ENCODE results near the gene CKS1B. TPM values are rescaled to one million over a fixed set of nuclear protein-coding genes. Genes with fewer than 3 reads are reported as not detected.
A peak's percentile ranks its signal among the peaks of the same experiment; 100 is the strongest.

Gene CKS1B
- polyA plus RNA-seq, 2 of the 4 experiments (the other 2 are of a cell fraction): 356 to 725 TPM

DNA sequence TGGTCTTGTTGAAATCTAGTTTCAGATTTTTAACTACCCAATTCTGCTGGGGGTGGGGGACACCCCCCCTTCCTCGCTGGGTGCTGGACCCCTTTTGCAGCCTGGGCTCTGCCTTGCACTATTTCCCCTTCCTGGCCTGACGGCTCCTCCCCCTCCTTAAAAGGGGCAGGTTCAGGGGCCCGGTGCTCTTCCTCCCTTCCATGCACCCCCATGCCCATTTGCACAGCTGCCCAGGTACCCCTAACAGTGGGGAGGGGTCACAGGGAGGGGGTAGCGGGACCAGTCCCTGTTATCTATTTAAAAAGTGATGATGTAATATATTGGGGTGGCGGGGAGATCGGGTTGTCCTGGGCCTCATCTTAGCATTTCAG, 43.5 kb downstream of the CKS1B start:
- H3K4me3 ChIP-seq: peak overlapping the region; percentile 29
- H3K9me3 ChIP-seq: no peaks in the 10 kb centered on the region
- ChIA-PET CTCF (interaction anchor here (0.6 to 2.2 kb wide), 7 partner anchors 67 to 120 kb away, joined by 3 to 8 read pairs (median 3); no protein-coding TSS in a partner anchor), POLR2A (interaction anchor here (0.6 to 2.8 kb wide), 6 partner anchors 9 to 63 kb away, joined by 3 to 23 read pairs (median 12); partner anchors contain the start of genes CKS1B and SHC1)
- TF ChIP-seq, protein P1, sequence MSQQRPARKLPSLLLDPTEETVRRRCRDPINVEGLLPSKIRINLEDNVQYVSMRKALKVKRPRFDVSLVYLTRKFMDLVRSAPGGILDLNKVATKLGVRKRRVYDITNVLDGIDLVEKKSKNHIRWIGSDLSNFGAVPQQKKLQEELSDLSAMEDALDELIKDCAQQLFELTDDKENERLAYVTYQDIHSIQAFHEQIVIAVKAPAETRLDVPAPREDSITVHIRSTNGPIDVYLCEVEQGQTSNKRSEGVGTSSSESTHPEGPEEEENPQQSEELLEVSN (IDR thresholded peaks at IDR 0.05; ENCODE audit: borderline replicate concordance, low read depth): no peak
- TF ChIP-seq TFCP2L1 (CRISPR knock-in tag; IDR thresholded peaks at IDR 0.05) (no peak), KDM1A (IDR thresholded peaks at IDR 0.05; ENCODE audit: low read depth) (no peak), HEYL (CRISPR knock-in tag; IDR thresholded peaks at IDR 0.05) (no peak), EHF (CRISPR knock-in tag; IDR thresholded peaks at IDR 0.05) (no peak), CHD4 (IDR thresholded peaks at IDR 0.05; ENCODE audit: borderline replicate concordance) (no peak), POLR2AphosphoS2 (conservative IDR thresholded peaks at IDR 0.05; ENCODE audit: low read length) (no peak), ESRRA (IDR thresholded peaks at IDR 0.05; ENCODE audit: borderline replicate concordance, low read length) (no peak), RAD21 (conservative IDR thresholded peaks at IDR 0.05 in 1 of 2, IDR thresholded peaks at IDR 0.05 in 1 of 2) (no peak), ZFP36 (IDR thresholded peaks at IDR 0.05; ENCODE audit: borderline replicate concordance, partially characterized antibody) (no peak), EHMT2 (IDR thresholded peaks at IDR 0.05; ENCODE audit: low read depth) (no peak)
- TF ChIP-seq, protein P2, sequence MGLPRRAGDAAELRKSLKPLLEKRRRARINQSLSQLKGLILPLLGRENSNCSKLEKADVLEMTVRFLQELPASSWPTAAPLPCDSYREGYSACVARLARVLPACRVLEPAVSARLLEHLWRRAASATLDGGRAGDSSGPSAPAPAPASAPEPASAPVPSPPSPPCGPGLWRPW (IDR thresholded peaks at IDR 0.05): no peak
- TF ChIP-seq, protein P3, sequence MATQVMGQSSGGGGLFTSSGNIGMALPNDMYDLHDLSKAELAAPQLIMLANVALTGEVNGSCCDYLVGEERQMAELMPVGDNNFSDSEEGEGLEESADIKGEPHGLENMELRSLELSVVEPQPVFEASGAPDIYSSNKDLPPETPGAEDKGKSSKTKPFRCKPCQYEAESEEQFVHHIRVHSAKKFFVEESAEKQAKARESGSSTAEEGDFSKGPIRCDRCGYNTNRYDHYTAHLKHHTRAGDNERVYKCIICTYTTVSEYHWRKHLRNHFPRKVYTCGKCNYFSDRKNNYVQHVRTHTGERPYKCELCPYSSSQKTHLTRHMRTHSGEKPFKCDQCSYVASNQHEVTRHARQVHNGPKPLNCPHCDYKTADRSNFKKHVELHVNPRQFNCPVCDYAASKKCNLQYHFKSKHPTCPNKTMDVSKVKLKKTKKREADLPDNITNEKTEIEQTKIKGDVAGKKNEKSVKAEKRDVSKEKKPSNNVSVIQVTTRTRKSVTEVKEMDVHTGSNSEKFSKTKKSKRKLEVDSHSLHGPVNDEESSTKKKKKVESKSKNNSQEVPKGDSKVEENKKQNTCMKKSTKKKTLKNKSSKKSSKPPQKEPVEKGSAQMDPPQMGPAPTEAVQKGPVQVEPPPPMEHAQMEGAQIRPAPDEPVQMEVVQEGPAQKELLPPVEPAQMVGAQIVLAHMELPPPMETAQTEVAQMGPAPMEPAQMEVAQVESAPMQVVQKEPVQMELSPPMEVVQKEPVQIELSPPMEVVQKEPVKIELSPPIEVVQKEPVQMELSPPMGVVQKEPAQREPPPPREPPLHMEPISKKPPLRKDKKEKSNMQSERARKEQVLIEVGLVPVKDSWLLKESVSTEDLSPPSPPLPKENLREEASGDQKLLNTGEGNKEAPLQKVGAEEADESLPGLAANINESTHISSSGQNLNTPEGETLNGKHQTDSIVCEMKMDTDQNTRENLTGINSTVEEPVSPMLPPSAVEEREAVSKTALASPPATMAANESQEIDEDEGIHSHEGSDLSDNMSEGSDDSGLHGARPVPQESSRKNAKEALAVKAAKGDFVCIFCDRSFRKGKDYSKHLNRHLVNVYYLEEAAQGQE (IDR thresholded peaks at IDR 0.05): no peak
- TF ChIP-seq, protein P4, sequence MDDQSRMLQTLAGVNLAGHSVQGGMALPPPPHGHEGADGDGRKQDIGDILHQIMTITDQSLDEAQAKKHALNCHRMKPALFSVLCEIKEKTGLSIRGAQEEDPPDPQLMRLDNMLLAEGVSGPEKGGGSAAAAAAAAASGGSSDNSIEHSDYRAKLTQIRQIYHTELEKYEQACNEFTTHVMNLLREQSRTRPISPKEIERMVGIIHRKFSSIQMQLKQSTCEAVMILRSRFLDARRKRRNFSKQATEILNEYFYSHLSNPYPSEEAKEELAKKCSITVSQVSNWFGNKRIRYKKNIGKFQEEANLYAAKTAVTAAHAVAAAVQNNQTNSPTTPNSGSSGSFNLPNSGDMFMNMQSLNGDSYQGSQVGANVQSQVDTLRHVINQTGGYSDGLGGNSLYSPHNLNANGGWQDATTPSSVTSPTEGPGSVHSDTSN (IDR thresholded peaks at IDR 0.05): no peak
- TF ChIP-seq, protein P5, sequence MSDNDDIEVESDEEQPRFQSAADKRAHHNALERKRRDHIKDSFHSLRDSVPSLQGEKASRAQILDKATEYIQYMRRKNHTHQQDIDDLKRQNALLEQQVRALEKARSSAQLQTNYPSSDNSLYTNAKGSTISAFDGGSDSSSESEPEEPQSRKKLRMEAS (IDR thresholded peaks at IDR 0.05): no peak
- TF ChIP-seq, protein P6, sequence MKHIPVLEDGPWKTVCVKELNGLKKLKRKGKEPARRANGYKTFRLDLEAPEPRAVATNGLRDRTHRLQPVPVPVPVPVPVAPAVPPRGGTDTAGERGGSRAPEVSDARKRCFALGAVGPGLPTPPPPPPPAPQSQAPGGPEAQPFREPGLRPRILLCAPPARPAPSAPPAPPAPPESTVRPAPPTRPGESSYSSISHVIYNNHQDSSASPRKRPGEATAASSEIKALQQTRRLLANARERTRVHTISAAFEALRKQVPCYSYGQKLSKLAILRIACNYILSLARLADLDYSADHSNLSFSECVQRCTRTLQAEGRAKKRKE (CRISPR knock-in tag; IDR thresholded peaks at IDR 0.05; ENCODE audit: low read depth): no peak
- no peak for FAIRE-seq
- DNase-seq (ENCODE audit: low read depth in 1 of 2, low spot score in 1 of 2): no peak
- peak overlapping the region; percentile 96 to 99 for H3K27ac ChIP-seq
- H3K4me1 ChIP-seq: peaks cover 74% of the 10 kb centered on the region
- 57% methylated on average over 6 of the region's 6 CpGs for WGBS (ENCODE audit: missing lambda C conversion rate)
- no peak for ATAC-seq
- peak overlapping the region; percentile 76 for H3K4me2 ChIP-seq

DNA sequence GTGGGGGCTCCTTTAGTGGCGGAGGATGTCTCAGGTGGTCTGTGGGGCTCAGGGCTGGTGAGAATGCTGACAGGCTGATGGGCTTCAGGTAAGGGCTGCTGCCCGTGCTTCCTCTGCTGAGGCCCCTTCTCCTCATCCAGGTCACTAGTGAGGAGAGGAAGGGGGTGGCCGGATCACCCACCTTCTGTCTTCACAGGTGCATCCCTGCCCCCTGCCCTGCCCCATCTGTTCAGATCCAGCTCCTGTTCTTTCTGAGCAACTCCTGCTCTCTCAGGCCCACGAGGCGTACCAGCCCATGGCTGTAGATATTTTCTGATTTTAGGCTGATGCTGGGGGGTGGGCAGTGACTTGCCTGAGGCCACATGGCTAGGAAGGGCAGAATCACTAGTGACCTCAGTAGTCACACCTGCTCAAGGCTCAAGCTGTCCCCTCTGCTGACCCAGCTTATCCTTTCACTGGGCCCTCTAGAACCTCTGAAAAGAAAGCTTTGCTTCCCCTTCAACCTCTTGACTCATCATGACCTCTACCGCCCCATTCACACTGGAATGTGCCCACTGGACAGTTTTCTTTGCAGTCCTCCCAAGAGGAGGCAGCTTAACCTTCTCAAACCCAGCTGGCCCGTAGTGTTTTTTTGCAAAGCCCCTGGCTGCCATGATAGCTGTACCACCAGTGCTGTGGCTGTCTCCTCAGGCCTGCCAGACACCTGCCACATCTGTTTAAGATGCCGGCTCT, 44.3 kb downstream of the CKS1B start:
- POLR2A ChIA-PET: no interaction called here
- H3K4me1 ChIP-seq: peaks cover 74% of the 10 kb centered on the region

More for the DNA sequence above, 44.3 kb downstream of the CKS1B start:
- no peak for DNase-seq (ENCODE audit: low read depth in 1 of 2, low spot score in 1 of 2)
- WGBS (ENCODE audit: missing lambda C conversion rate): 80% methylated on average over 8 of the region's 8 CpGs
- CTCF ChIA-PET: interaction anchor here (0.8 to 2.3 kb wide), 2 partner anchors 66 to 276 kb away, joined by 3 to 10 read pairs; no protein-coding TSS in a partner anchor
- Histone ChIP-seq H3K9me3 (no peaks in the 10 kb centered on the region), H3K27ac (peak overlapping the region; percentile 96 to 99), H3K4me2 (peak overlapping the region; percentile 76; the same call in 2 of the 3 replicates), H3K4me3 (no peak overlapping the region)
- no peak for ATAC-seq
- TF ChIP-seq ESRRA (IDR thresholded peaks at IDR 0.05; ENCODE audit: borderline replicate concordance, low read length): no peak
- TF ChIP-seq MAFK (IDR thresholded peaks at IDR 0.05; ENCODE audit: partially characterized antibody): peak; percentile 25
- FAIRE-seq: no peak
